ENCODE measurements around the gene FARSB.
"Not testable (repeated sequence)": the region's sequence is repeated elsewhere in the genome, so short reads cannot be mapped to it uniquely, and the experiment has no call there.

Gene FARSB

GRCh38 chr2:222655787-222656525, at the start of gene FARSB:
FARSB (minus strand) TSS chr2:222656092; CDS start chr2:222656073, 19 bp downstream.
- no peaks in the 10 kb centered on the region for H3K9me3 Mint-ChIP-seq
- H3K4me3 Mint-ChIP-seq, result peak within 1 kb of the TSS; percentile 99
- peak within 1 kb of the TSS; percentile 98 for H3K27ac Mint-ChIP-seq
- H3K36me3 Mint-ChIP-seq (ENCODE audit: low read depth), result peaks cover 8% of the 10 kb centered on the region
- no peaks in the 10 kb centered on the region for H3K27me3 Mint-ChIP-seq (ENCODE audit: low read depth)
- H3K4me1 Mint-ChIP-seq (ENCODE audit: low read depth), result peaks cover 23% of the 10 kb centered on the region

GRCh38 chr2:222703886-222704285, 48.0 kb upstream of the FARSB start:
- Mint-ChIP-seq H3K4me3 (no peak overlapping the region), H3K9me3 (no peaks in the 10 kb centered on the region), H3K27ac (no peak overlapping the region), H3K36me3 (ENCODE audit: low read depth) (no peaks in the 10 kb centered on the region), H3K4me1 (ENCODE audit: low read depth) (peaks cover 11% of the 10 kb centered on the region), H3K27me3 (ENCODE audit: low read depth) (peaks cover 47% of the 10 kb centered on the region)

GRCh38 chr2:222703091-222703490, 47.2 kb upstream of the FARSB start:
- Mint-ChIP-seq H3K4me3 (no peak overlapping the region), H3K27ac (no peak overlapping the region), H3K27me3 (ENCODE audit: low read depth) (peaks cover 52% of the 10 kb centered on the region), H3K4me1 (ENCODE audit: low read depth) (peaks cover 11% of the 10 kb centered on the region), H3K9me3 (no peaks in the 10 kb centered on the region), H3K36me3 (ENCODE audit: low read depth) (no peaks in the 10 kb centered on the region)

- Mint-ChIP-seq H3K4me1 (ENCODE audit: low read depth) (peaks cover 11% of the 10 kb centered on the region), H3K27ac (no peak overlapping the region), H3K4me3 (peak overlapping the region; percentile 3), H3K9me3 (no peaks in the 10 kb centered on the region), H3K36me3 (ENCODE audit: low read depth) (no peaks in the 10 kb centered on the region), H3K27me3 (ENCODE audit: low read depth) (peaks cover 55% of the 10 kb centered on the region)
Measured at GRCh38 chr2:222701721-222702131, 45.8 kb upstream of the FARSB start.

GRCh38 chr2:222701233-222701632, 45.3 kb upstream of the FARSB start:
- Mint-ChIP-seq H3K9me3 (no peaks in the 10 kb centered on the region), H3K27me3 (ENCODE audit: low read depth) (peaks cover 57% of the 10 kb centered on the region), H3K4me1 (ENCODE audit: low read depth) (peaks cover 11% of the 10 kb centered on the region), H3K4me3 (peak overlapping the region; percentile 27), H3K36me3 (ENCODE audit: low read depth) (no peaks in the 10 kb centered on the region), H3K27ac (no peak overlapping the region)

GRCh38 chr2:222698276-222698675, 42.4 kb upstream of the FARSB start:
- Mint-ChIP-seq H3K27me3 (ENCODE audit: low read depth) (peaks cover 50% of the 10 kb centered on the region), H3K9me3 (no peaks in the 10 kb centered on the region), H3K4me3 (no peak overlapping the region), H3K36me3 (ENCODE audit: low read depth) (no peaks in the 10 kb centered on the region), H3K4me1 (ENCODE audit: low read depth) (peaks cover 13% of the 10 kb centered on the region), H3K27ac (no peak overlapping the region)

- no peaks in the 10 kb centered on the region for H3K36me3 Mint-ChIP-seq (ENCODE audit: low read depth)
- H3K4me3 Mint-ChIP-seq, result no peak overlapping the region
- peaks cover 5% of the 10 kb centered on the region for H3K4me1 Mint-ChIP-seq (ENCODE audit: low read depth)
- peaks cover 26% of the 10 kb centered on the region for H3K27me3 Mint-ChIP-seq (ENCODE audit: low read depth)
- no peaks in the 10 kb centered on the region for H3K9me3 Mint-ChIP-seq
- H3K27ac Mint-ChIP-seq, result no peak overlapping the region
Measured at GRCh38 chr2:222693837-222694236, 37.9 kb upstream of the FARSB start.

- not testable (repeated sequence) for H3K9me3 Mint-ChIP-seq; H3K27ac Mint-ChIP-seq; H3K36me3 Mint-ChIP-seq (ENCODE audit: low read depth); H3K4me1 Mint-ChIP-seq (ENCODE audit: low read depth); H3K4me3 Mint-ChIP-seq
- H3K27me3 Mint-ChIP-seq (ENCODE audit: low read depth), result peaks cover 23% of the 10 kb centered on the region
Measured at GRCh38 chr2:222693413-222693812, 37.5 kb upstream of the FARSB start.

GRCh38 chr2:222690564-222691200, 34.8 kb upstream of the FARSB start:
- Mint-ChIP-seq H3K27me3 (ENCODE audit: low read depth) (peaks cover 16% of the 10 kb centered on the region), H3K4me3 (no peak overlapping the region), H3K4me1 (ENCODE audit: low read depth) (peaks cover 5% of the 10 kb centered on the region), H3K27ac (no peak overlapping the region), H3K9me3 (no peaks in the 10 kb centered on the region), H3K36me3 (ENCODE audit: low read depth) (no peaks in the 10 kb centered on the region)

- peaks cover 2% of the 10 kb centered on the region for H3K4me1 Mint-ChIP-seq (ENCODE audit: low read depth)
- H3K27me3 Mint-ChIP-seq (ENCODE audit: low read depth), result peaks cover 12% of the 10 kb centered on the region
- H3K27ac Mint-ChIP-seq, result no peak overlapping the region
- no peaks in the 10 kb centered on the region for H3K9me3 Mint-ChIP-seq
- H3K36me3 Mint-ChIP-seq (ENCODE audit: low read depth), result no peaks in the 10 kb centered on the region
- H3K4me3 Mint-ChIP-seq, result no peak overlapping the region
Measured at GRCh38 chr2:222689322-222689721, 33.4 kb upstream of the FARSB start.

- Mint-ChIP-seq H3K27ac (no peak overlapping the region), H3K9me3 (no peaks in the 10 kb centered on the region), H3K36me3 (ENCODE audit: low read depth) (no peaks in the 10 kb centered on the region), H3K4me1 (ENCODE audit: low read depth) (peaks cover 2% of the 10 kb centered on the region), H3K4me3 (no peak overlapping the region), H3K27me3 (ENCODE audit: low read depth) (peaks cover 12% of the 10 kb centered on the region)
Measured at GRCh38 chr2:222688917-222689316, 33.0 kb upstream of the FARSB start.

GRCh38 chr2:222686086-222686750, 30.3 kb upstream of the FARSB start:
- H3K9me3 Mint-ChIP-seq, result no peaks in the 10 kb centered on the region
- no peak overlapping the region for H3K27ac Mint-ChIP-seq
- H3K4me3 Mint-ChIP-seq, result no peak overlapping the region
- peaks cover 2% of the 10 kb centered on the region for H3K4me1 Mint-ChIP-seq (ENCODE audit: low read depth)
- peaks cover 18% of the 10 kb centered on the region for H3K27me3 Mint-ChIP-seq (ENCODE audit: low read depth)
- no peaks in the 10 kb centered on the region for H3K36me3 Mint-ChIP-seq (ENCODE audit: low read depth)

GRCh38 chr2:222683805-222684204, 27.9 kb upstream of the FARSB start:
- Mint-ChIP-seq H3K27ac (no peak overlapping the region), H3K4me1 (ENCODE audit: low read depth) (no peaks in the 10 kb centered on the region), H3K27me3 (ENCODE audit: low read depth) (peaks cover 29% of the 10 kb centered on the region), H3K4me3 (no peak overlapping the region), H3K36me3 (ENCODE audit: low read depth) (no peaks in the 10 kb centered on the region), H3K9me3 (no peaks in the 10 kb centered on the region)

- H3K4me1 Mint-ChIP-seq (ENCODE audit: low read depth), result no peaks in the 10 kb centered on the region
- peaks cover 61% of the 10 kb centered on the region for H3K27me3 Mint-ChIP-seq (ENCODE audit: low read depth)
Measured at GRCh38 chr2:222677981-222678380, 22.1 kb upstream of the FARSB start.

GRCh38 chr2:222673883-222674282, 18.0 kb upstream of the FARSB start:
- H3K9me3 Mint-ChIP-seq, result no peaks in the 10 kb centered on the region
- H3K27ac Mint-ChIP-seq, result no peak overlapping the region
- H3K27me3 Mint-ChIP-seq (ENCODE audit: low read depth), result peaks cover 76% of the 10 kb centered on the region

More at GRCh38 chr2:222677981-222678380, 22.1 kb upstream of the FARSB start:
- Mint-ChIP-seq H3K36me3 (ENCODE audit: low read depth) (no peaks in the 10 kb centered on the region), H3K4me3 (no peak overlapping the region), H3K27ac (no peak overlapping the region), H3K9me3 (no peaks in the 10 kb centered on the region)

More at GRCh38 chr2:222673883-222674282, 18.0 kb upstream of the FARSB start:
- H3K4me3 Mint-ChIP-seq, result no peak overlapping the region
- no peaks in the 10 kb centered on the region for H3K36me3 Mint-ChIP-seq (ENCODE audit: low read depth)
- H3K4me1 Mint-ChIP-seq (ENCODE audit: low read depth), result peaks cover 5% of the 10 kb centered on the region

All from T-helper 1 cell treated with Interleukin-12 subunit alpha and Interleukin-12 subunit beta and Interleukin-4 antibody, amounts not matched to agents 30 μg/mL and 1 μg/mL, for 36 hours (primary cell).